Activated B cell treated with CpG ODN at 0.5 μM for 24 hours (primary cell): ENCODE results near the gene IL18BP. TPM values are rescaled to one million over a fixed set of nuclear protein-coding genes. Genes with fewer than 3 reads are reported as not detected.

Source experiments
- ATAC-seq: fragments of 200-7000 bp; cut with Tn5 transposase; one replicate; pipeline ENCODE4 v1.10.0; 2021; ENCODE audit warnings: low read depth, mild to moderate bottlenecking, moderate library complexity
- CTCF ChIA-PET: fragments of 350-600 bp; sonication (Branson Sonifier 250); formaldehyde crosslinking; loops from one replicate; lab custom pipeline; 2021; ENCODE audit warnings: antibody characterized with exemption; lab: Charles Lee
- POLR2A ChIA-PET: fragments of 350-600 bp; sonication (Branson Sonifier 250); formaldehyde crosslinking; loops from one replicate; lab custom pipeline; 2021; ENCODE audit warnings: antibody characterized with exemption; lab: Charles Lee
- DNase-seq: peaks from one replicate; pipeline ENCODE4 v3.0.0; 2022
- H3K27ac Mint-ChIP-seq: one replicate; pipeline ENCODE4 v1.8.0; 2020; ENCODE audit warnings: mixed read lengths
- H3K27me3 Mint-ChIP-seq: one replicate; pipeline ENCODE4 v1.8.0; 2021; ENCODE audit warnings: mixed read lengths
- H3K36me3 Mint-ChIP-seq: one replicate; pipeline ENCODE4 v1.8.0; 2021; ENCODE audit warnings: low read depth, mixed read lengths
- H3K4me1 Mint-ChIP-seq: one replicate; pipeline ENCODE4 v1.8.0; 2021; ENCODE audit warnings: mixed read lengths
- H3K4me3 Mint-ChIP-seq: one replicate; pipeline ENCODE4 v1.8.0; 2020; ENCODE audit warnings: mild to moderate bottlenecking, mixed read lengths
- H3K9me3 Mint-ChIP-seq: one replicate; pipeline ENCODE4 v1.8.0; 2020; ENCODE audit warnings: mixed read lengths
- intact Hi-C: fragments of 100-400 bp; cut with micrococcal nuclease; formaldehyde crosslinking; loops from one replicate; pipeline ENCODE4 v1.15.1; 2024
- total RNA-seq: library from RNA; stranded (reverse); gene quantifications from 2 replicates; pipeline ENCODE4 v1.2.3, GENCODE V29; 2022
- TF ChIP-seq, protein P1 (sequence below): fragments of 200-600 bp; IDR thresholded peaks from one replicate; pipeline ENCODE4 v1.8.0; 2022; ENCODE audit warnings: antibody characterized with exemption, mild to moderate bottlenecking

IL18BP gene
- total RNA-seq, 1 donor from 2014 or later = 27.5 TPM

DNA sequence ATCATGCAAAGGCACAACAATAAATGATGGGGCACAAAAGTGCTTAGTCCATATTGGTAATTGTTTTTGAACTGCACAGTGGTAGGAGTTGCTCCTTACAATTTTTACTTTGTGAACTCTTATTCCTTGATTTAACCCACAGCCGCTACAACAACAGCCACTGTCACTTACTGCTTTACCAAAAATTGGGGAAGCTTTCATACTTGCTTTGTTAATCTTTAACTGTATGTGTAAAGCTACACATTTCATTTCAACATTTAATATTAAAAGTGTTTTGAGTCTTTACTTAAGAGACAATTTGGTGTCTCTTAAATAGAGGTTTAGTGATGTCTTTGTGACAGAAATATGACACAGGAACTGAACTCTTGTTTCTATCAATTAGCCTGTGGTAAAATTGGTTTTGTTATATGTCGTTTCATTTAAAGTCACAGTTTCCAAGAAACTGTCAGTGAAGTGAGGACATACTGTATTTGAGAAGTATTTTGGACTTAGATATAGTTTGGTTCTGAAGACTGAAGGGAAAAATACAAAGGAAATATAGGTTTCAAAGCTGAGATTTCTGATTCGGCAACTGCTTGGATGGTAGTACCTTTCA lies 6.5 kb upstream of the IL18BP start:
- Mint-ChIP-seq H3K27me3 (no peaks in the 10 kb centered on the region), H3K9me3 (no peaks in the 10 kb centered on the region), H3K4me3 (peak overlapping the region; percentile 62), H3K27ac (peak overlapping the region; percentile 82), H3K36me3 (peaks cover 13% of the 10 kb centered on the region), H3K4me1 (peaks cover 59% of the 10 kb centered on the region)
- ChIA-PET CTCF (interaction anchor here (1.4 kb wide), 1 partner anchor 191 kb away, joined by 3 read pairs; no protein-coding TSS in a partner anchor), POLR2A (interaction anchor here (0.6 to 2.0 kb wide), 7 partner anchors 8 to 99 kb away, joined by 3 to 9 read pairs (median 4); partner anchors contain the start of genes RNF121 and XNDC1N)
- ATAC-seq (no peak), DNase-seq (no peak)
- TF ChIP-seq, protein P1, sequence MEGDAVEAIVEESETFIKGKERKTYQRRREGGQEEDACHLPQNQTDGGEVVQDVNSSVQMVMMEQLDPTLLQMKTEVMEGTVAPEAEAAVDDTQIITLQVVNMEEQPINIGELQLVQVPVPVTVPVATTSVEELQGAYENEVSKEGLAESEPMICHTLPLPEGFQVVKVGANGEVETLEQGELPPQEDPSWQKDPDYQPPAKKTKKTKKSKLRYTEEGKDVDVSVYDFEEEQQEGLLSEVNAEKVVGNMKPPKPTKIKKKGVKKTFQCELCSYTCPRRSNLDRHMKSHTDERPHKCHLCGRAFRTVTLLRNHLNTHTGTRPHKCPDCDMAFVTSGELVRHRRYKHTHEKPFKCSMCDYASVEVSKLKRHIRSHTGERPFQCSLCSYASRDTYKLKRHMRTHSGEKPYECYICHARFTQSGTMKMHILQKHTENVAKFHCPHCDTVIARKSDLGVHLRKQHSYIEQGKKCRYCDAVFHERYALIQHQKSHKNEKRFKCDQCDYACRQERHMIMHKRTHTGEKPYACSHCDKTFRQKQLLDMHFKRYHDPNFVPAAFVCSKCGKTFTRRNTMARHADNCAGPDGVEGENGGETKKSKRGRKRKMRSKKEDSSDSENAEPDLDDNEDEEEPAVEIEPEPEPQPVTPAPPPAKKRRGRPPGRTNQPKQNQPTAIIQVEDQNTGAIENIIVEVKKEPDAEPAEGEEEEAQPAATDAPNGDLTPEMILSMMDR = no peak
- intact Hi-C loops = no loop called here

DNA sequence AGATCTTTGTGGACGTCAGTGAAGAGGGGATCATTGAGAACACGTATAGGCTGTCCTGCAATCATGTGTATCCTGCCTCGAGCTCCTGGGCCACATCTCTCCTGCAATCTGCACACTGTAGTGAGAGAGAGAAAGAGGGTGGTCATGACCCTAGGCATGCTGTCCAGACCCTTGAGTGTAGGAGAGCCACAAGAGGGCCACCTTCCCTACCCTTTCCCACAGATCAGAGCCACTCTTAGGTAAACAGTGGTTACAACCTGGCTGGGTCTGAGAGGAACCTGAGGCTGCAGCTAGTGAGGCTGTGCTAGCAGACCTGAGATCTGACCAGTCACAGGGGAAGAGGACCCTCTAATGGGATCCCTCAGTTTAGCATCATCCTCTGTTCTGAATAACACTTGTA lies 3.9 kb upstream of the IL18BP start:
- Mint-ChIP-seq H3K27ac (peak overlapping the region; percentile 9), H3K27me3 (no peaks in the 10 kb centered on the region), H3K4me1 (peaks cover 77% of the 10 kb centered on the region), H3K4me3 (no peak overlapping the region), H3K9me3 (no peaks in the 10 kb centered on the region), H3K36me3 (peaks cover 12% of the 10 kb centered on the region)
- intact Hi-C loops = loop anchor here (2.0 kb wide), 1 partner anchor 14 kb away; no protein-coding TSS in a partner anchor
- POLR2A ChIA-PET = interaction anchor here (0.5 to 5.1 kb wide), 4 partner anchors 9 to 231 kb away, joined by 3 to 19 read pairs (median 5); partner anchors contain the start of gene ANAPC15
- TF ChIP-seq, protein P1 = no peak
- DNase-seq (no peak), ATAC-seq (no peak)
- CTCF ChIA-PET = interaction anchor here (1.7 to 2.5 kb wide), 2 partner anchors 17 to 96 kb away, joined by 7 to 9 read pairs; no protein-coding TSS in a partner anchor

DNA sequence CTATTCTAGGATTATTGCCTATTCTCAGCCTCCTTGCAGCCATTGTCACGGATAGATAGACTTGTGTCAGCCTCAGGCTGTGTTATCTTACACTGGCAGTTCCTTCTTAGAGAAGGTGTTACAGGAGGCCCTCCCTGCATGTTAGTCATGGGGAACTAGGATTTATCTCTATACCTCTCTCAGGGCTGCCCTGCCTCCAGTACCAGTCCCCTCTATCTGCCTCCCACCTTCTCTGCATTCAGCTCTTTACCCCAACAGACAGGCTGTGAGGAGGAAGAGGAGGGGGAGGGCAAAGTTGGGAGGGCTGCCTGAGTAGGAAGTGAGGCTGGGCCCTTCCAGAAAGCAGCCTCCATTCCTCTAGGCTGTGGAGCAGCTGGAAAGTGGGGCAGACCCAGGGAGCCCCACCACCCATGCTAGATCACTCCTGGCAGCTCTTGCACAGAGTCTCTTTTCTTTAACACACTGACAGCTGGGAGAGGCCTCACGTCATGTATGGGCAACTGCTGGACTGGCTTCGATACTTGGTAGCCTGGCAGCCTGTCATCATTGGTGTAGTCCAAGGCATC lies 2.9 kb upstream of the IL18BP start:
- CTCF ChIA-PET = interaction anchor here (1.7 to 2.5 kb wide), 2 partner anchors 18 to 95 kb away, joined by 7 to 9 read pairs; no protein-coding TSS in a partner anchor
- Mint-ChIP-seq H3K9me3 (no peaks in the 10 kb centered on the region), H3K36me3 (peaks cover 17% of the 10 kb centered on the region), H3K27ac (no peak overlapping the region), H3K4me1 (peaks cover 74% of the 10 kb centered on the region), H3K27me3 (no peaks in the 10 kb centered on the region), H3K4me3 (no peak overlapping the region)
- intact Hi-C loops = loop anchor here (2.0 kb wide), 1 partner anchor 13 kb away; no protein-coding TSS in a partner anchor
- POLR2A ChIA-PET = interaction anchor here (1.5 to 5.1 kb wide), 2 partner anchors 10 to 19 kb away, joined by 3 to 19 read pairs; no protein-coding TSS in a partner anchor
- DNase-seq (no peak), ATAC-seq (no peak)
- TF ChIP-seq, protein P1 = no peak

DNA sequence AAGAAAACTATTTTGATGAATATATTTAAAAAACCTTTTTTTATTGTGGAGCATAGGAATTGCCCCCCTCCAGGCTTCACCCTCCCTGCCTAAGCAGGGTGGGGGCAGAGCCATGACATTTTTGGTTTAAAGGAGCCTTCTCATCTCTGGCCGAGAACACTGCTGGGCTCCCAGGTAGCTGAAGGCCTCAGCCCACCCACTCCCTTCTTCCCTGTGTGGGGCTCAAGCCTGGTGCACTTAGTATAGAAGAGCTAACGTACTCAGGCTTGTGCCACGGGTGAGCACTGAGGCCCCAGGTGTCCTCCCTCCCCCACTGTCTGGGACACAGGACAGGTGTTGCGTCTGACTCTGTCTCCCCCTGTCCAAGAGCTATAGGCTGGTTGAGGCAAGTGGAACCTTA lies 2.2 kb upstream of the IL18BP start:
- TF ChIP-seq, protein P1 = no peak
- POLR2A ChIA-PET = interaction anchor here (5.1 kb wide), 1 partner anchor 11 kb away, joined by 19 read pairs; no protein-coding TSS in a partner anchor

DNA sequence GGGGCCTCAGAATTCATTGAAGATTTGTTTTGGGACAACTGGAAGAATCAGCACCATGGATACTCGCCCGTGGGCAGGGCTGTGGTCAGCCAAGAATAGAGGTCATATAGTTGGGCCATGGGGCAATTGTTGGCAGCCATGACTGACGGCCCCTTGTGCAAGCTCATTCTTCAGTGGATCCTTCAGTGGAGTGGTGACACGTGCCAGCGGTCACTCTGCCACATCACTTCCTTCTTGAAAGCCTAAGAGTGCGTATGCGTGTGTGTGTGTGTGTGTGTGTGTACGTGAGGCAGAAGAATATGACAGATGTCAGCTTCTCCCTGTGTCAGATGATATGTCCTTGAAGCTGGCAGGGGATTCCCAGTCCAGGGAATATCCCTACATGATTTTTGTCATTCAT lies 1.8 kb upstream of the IL18BP start:
- no peak overlapping the region for H3K4me3 Mint-ChIP-seq
- DNase-seq (no peak), ATAC-seq (no peak)
- ChIA-PET CTCF (interaction anchor here (1.5 kb wide), 1 partner anchor 11 kb away, joined by 5 read pairs; no protein-coding TSS in a partner anchor), POLR2A (interaction anchor here (5.1 kb wide), 1 partner anchor 11 kb away, joined by 19 read pairs; no protein-coding TSS in a partner anchor)
- intact Hi-C loops = no loop called here
- no peaks in the 10 kb centered on the region for H3K27me3 Mint-ChIP-seq
- peaks cover 65% of the 10 kb centered on the region for H3K4me1 Mint-ChIP-seq
- H3K27ac Mint-ChIP-seq = no peak overlapping the region
- H3K36me3 Mint-ChIP-seq = peaks cover 24% of the 10 kb centered on the region
- TF ChIP-seq, protein P1 = no peak
- no peaks in the 10 kb centered on the region for H3K9me3 Mint-ChIP-seq

More for the DNA sequence above, 2.2 kb upstream of the IL18BP start:
- CTCF ChIA-PET = interaction anchor here (1.5 to 1.7 kb wide), 2 partner anchors 10 to 95 kb away, joined by 5 to 7 read pairs; no protein-coding TSS in a partner anchor
- no peak overlapping the region for H3K27ac Mint-ChIP-seq
- intact Hi-C loops = no loop called here
- ATAC-seq = no peak
- peaks cover 20% of the 10 kb centered on the region for H3K36me3 Mint-ChIP-seq
- no peaks in the 10 kb centered on the region for H3K9me3 Mint-ChIP-seq
- H3K27me3 Mint-ChIP-seq = no peaks in the 10 kb centered on the region
- H3K4me3 Mint-ChIP-seq = no peak overlapping the region
- H3K4me1 Mint-ChIP-seq = peaks cover 67% of the 10 kb centered on the region
- no peak for DNase-seq
